Amygdala (tissue), 56 donors: ENCODE data around the gene GPR34.
"Not testable (repeated sequence)": the region's sequence is repeated elsewhere in the genome, so short reads cannot be mapped to it uniquely, and the experiment has no call there.

ENCODE experiments used
- DNase-seq, 56 donors: peaks; one replicate each; lab custom pipeline; 2025; lab: John Stamatoyannopoulos, UW

The GPR34 gene

DNA sequence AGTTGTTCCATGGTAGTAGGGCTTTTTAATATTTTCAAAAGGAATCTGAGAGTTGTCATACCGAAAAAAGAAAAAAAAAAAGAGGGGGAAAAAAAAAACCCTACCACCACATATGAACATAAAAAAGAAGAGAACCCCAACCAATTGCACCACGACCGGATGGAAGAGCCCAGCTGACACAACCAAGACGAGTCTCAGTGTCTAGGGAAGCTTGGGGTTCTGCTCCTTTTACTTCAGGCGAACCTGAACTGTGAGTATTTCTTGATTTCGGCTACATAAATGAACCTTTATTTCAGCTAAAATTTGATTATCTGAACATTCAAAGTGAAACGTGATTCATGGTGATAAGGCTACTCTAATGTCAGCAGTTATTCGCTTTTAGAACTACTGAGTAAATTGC, at the start of gene GPR34:
TSS of gene GPR34 (plus strand) at position 139 of the 400 bp plus-strand sequence. CDS start 6,661 bp downstream, outside the sequence.
- peak in 4 of 56 donors; percentile 0 to 22 (median 1) for DNase-seq

GRCh38 chrX:41646201-41646600, 42.6 kb upstream of the GPR34 start:
- not testable (repeated sequence) for DNase-seq

GRCh38 chrX:41653125-41653524, 35.6 kb upstream of the GPR34 start:
- DNase-seq, result no peak

- DNase-seq, result no peak
These were observed 33.7 kb upstream of the GPR34 start for GRCh38 chrX:41655101-41655500.

- DNase-seq, result no peak
These were observed 33.1 kb upstream of the GPR34 start for GRCh38 chrX:41655631-41656030.

DNA sequence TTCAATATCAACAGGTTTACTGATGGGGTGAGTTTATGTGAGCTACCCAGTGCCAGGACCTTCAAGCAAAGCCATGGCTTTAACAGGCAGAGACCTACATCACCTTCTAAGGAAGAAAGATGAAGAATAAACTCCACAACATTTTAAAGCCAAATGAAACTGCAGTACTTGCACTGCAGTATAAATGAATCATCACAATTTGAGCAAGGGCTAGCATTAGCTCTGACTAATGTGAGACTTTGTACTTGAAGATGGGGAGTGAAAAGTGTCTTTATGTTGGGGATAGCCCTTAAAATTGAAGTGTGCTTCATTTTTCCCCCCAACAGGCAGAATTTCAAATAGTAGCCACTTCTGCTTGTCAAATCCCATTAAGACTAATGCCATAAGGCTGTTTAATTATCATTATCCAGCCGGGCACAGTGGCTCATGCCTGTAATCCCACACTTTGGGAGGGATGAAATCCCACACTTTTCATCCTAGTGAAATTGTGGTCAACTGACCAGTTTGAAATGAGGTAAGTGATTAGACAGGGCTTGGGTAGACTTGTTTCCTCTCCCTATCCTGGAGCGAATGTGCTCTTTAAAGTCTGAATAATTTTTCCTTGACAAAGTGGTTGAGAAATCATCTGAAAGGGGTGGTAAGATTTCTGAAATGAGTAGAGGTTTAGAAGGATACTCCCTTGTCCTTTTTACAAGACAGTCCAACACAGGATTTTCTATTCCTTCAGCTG, 27.2 kb upstream of the GPR34 start:
- DNase-seq, result no peak

DNA sequence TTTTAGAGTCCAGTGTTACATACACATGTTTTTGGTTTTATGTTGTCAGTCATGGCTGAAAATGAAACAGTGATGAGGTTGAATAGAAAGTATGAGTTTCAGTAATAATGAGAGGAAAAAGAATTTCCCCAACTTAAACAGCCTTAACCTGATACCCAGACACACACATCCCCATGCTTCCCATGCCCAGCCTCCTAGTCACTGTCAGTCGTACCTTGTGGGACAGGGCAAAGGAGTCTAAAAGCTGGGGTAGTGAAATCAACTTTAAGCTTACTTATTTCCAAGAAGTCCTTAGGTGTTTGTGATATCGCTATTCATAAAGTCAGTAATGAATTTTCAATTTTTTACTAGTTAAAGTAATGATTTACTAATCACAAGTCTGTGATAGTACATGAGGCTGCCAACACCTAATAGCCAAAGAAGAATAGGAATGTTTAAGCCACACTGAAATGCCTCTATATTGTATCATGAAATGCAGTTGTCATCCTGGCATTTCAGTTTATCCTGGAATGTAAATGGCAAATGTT, 24.3 kb upstream of the GPR34 start:
- DNase-seq, result no peak

DNA sequence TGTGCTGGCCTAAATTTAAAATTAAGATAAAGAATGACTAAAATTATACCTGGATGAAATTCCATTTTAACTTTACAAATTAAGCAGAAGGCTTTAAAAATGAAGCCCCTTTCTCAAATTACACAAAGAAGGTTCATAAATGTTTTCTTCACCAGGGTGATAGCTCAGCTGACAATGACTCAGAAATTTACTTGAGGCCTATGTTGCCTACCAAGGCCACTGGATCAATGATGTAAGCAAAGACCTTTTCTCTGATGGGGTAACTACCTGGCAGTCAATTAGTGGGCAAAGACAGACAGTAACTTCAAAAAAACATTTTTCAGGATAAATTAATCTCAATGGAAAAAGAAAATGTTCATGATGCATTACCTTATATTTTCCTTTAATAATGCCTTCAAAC, 23.9 kb upstream of the GPR34 start:
- DNase-seq, result no peak

GRCh38 chrX:41665686-41666085, 23.1 kb upstream of the GPR34 start:
- no peak for DNase-seq

GRCh38 chrX:41666251-41666650, 22.5 kb upstream of the GPR34 start:
- no peak for DNase-seq

DNA sequence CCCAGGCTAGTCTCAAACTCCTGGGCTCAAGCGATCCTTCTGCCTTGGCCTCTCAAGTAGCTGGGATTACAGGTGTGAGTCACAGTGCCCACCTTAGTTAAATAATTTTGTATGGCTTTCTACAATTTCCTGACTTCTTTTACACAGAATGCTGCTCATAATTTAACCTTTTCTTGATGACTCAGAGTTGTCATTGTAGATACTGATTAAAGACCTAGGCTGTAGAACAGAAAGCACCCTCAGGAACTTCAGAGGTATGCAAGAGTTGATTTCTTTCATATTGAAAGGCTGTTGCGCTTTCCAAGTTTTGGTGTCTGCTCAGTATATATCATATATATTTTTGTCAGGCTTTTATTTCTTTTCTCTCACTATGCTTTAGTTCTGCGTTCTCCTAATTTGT, 21.1 kb upstream of the GPR34 start:
- no peak for DNase-seq

DNA sequence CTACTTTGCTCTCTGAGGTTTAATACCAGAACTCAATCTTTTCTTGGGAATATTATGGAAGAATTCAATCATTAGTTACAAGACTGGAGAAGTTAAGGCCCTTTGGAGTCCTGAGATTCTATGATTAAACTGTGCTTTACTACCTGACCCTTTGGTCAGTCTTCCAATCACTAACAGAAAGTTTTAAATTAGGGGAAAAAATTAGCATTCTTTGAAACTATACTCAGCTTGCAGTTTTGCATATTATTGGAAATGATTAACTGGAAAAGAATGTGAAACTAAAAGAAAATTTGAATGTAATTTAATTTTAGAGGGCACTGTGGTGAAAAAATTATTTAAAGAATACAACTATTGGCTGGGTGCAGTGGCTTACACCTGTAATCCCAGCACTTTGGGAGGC, 18.7 kb upstream of the GPR34 start:
- DNase-seq, result no peak

- DNase-seq, result no peak
These were observed 17.7 kb upstream of the GPR34 start for GRCh38 chrX:41671082-41671481.

GRCh38 chrX:41672643-41673042, 16.1 kb upstream of the GPR34 start:
- no peak for DNase-seq

DNA sequence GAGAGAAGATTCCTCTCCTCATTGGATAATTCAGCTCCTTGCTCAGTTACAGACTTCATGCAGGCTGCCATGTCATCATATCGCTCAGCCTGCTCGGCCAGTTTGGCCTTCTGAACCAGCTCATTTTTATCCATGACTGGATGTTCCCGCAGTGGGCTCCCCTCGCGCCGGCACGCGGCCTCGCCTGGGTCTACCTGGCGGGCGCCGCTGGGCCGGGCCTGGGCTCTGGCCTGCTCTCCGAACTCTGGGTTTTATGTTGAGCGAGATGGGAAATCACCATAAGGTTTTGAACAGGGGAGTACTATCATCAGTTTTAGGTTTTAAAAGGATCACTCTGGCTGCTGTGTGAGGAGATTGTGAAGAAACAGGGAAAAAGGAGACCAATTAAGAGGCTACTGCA, 12.4 kb upstream of the GPR34 start:
- not testable (repeated sequence) for DNase-seq

GRCh38 chrX:41677183-41678060, 11.4 kb upstream of the GPR34 start:
- DNase-seq, result no peak

DNA sequence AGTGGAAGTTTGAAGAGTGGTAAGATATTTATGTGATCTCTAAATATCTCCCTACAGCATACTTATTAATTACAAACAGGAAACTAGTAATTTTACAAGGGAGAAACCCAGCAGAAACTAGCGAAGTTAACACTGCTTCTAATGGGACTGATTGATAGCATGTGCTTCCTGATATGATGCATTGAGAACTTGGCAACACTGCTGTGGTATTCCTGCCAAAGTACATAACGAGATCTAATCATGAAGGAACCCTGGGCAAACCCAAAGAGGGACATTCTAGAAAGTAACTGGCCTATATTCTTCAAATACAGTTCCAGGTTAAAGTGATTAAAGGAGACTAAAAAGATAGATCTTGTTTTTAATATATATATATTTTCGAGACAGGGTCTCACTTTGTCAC, 4.6 kb upstream of the GPR34 start:
- DNase-seq, result no peak

DNA sequence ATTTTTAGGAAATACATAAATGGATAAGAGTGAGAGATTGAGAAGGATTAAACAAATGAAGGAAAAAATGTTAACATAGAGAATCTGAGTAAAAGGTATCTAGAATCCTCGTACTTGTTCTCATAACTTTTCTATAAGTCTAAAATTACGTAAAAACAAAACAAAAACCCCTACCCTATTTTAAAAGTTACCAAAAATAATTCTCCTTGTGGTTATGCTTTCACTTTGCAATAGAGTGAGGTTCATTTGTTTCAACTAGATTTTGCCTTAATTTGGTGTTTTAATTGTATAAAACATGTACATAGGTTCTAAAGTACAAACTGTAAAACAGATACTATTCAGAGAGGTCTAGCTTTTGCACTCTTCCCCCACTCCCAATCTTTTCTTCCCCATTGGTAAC, 3.8 kb upstream of the GPR34 start:
- DNase-seq, result no peak

- no peak for DNase-seq
These were observed 2.0 kb upstream of the GPR34 start for GRCh38 chrX:41686788-41687187.

- no peak for DNase-seq
These were observed 617 bp upstream of the GPR34 start for GRCh38 chrX:41688156-41688555.

DNA sequence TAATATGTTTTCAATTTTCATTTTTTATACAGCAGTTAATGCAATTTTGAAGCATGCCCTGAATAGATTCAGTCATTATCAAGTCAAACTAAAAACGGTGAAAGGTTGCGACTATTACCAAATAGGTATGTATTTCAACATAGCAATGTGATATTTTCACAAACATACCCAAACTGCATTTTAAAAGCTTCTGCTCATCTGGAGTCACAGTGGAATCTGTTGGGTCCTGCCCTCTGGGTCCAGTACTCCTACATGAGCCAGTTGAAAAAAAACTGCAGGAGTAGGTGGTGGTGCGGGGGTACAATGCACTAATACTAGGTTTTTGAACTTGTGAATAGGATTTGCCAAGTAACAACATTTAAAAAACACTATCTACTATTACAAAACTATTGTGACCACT, 938 bp downstream of the GPR34 start:
- no peak for DNase-seq
